IMR-90 (cell line): ENCODE data around the gene ANO7. TPM values are rescaled to one million over a fixed set of nuclear protein-coding genes. Genes with fewer than 3 reads are reported as not detected.

Source experiments
- ATAC-seq: fragments of 200-7000 bp; cut with Tn5 transposase; 2 replicates; pipeline ENCODE4 v1.9.1; 2020; ENCODE audit warnings: low read depth, mild to moderate bottlenecking, moderate library complexity
- BruUV-seq: library from RNA; stranded (reverse); fragments of 400-500 nt; replicated peaks from 2 replicates; lab custom pipeline; 2021; lab: Mats Ljungman, UMichigan
- CTCF ChIA-PET: fragments of 300-600 bp; formaldehyde crosslinking; extraction: SDS; loops from one replicate; lab custom pipeline; 2021; ENCODE audit warnings: antibody characterized with exemption; lab: Yijun Ruan, JAX
- POLR2A ChIA-PET: fragments of 300-600 bp; sonication (Branson Sonifier 250); formaldehyde crosslinking; loops from one replicate; lab custom pipeline; 2022; ENCODE audit warnings: antibody characterized with exemption; ENCODE audit not compliant: unreplicated experiment; lab: Charles Lee
- DNase-seq: peaks from one replicate; pipeline ENCODE4 v3.0.0; 2013
- H2AFZ ChIP-seq: replicated peaks from 2 replicates; pipeline ENCODE3; 2013; ENCODE audit warnings: low read length, mild to moderate bottlenecking; ENCODE audit not compliant: poor library complexity
- H2AK5ac ChIP-seq: 2 replicates; pipeline ENCODE4 v1.6.1; 2013; ENCODE audit warnings: low read depth, low read length, inconsistent platforms
- H2AK9ac ChIP-seq: replicated peaks from 2 replicates; pipeline ENCODE3; 2013; ENCODE audit warnings: mild to moderate bottlenecking, low read depth, low read length, moderate library complexity; ENCODE audit not compliant: poor library complexity
- H2BK120ac ChIP-seq: 2 replicates; pipeline ENCODE4 v1.6.1; 2013; ENCODE audit warnings: low read depth, low read length, inconsistent platforms
- H2BK15ac ChIP-seq: 3 replicates; pipeline ENCODE4 v1.6.1; 2013; ENCODE audit warnings: low read depth, low read length, inconsistent platforms
- H2BK20ac ChIP-seq: 2 replicates; pipeline ENCODE4 v1.6.1; 2013; ENCODE audit warnings: low read depth, mild to moderate bottlenecking, inconsistent platforms, low read length, moderate library complexity
- H2BK5ac ChIP-seq: 2 replicates; pipeline ENCODE4 v1.6.1; 2013; ENCODE audit warnings: mild to moderate bottlenecking, low read depth, low read length, inconsistent platforms; ENCODE audit not compliant: poor library complexity, severe bottlenecking
- H3K14ac ChIP-seq: replicated peaks from 2 replicates; pipeline ENCODE4 v1.6.1; 2013; ENCODE audit warnings: low read depth, low read length, inconsistent platforms
- H3K18ac ChIP-seq: 2 replicates; pipeline ENCODE4 v1.6.1; 2013; ENCODE audit warnings: low read depth, low read length, control low read depth
- H3K23ac ChIP-seq: 2 replicates; pipeline ENCODE4 v1.6.1; 2013; ENCODE audit warnings: low read depth, low read length, inconsistent platforms
- H3K27ac ChIP-seq: 2 replicates; pipeline ENCODE4 v1.5.1; 2013; ENCODE audit warnings: mild to moderate bottlenecking, control low read depth, low read length; ENCODE audit not compliant: insufficient read depth
- H3K27me3 ChIP-seq: 2 replicates; pipeline ENCODE4 v1.6.1; 2013; ENCODE audit warnings: low read length; ENCODE audit not compliant: control insufficient read depth, insufficient read depth
- H3K36me3 ChIP-seq: 2 replicates; pipeline ENCODE4 v1.6.1; 2013; ENCODE audit warnings: low read length, mixed read lengths; ENCODE audit not compliant: control insufficient read depth, insufficient read depth
- H3K4ac ChIP-seq: 2 replicates; pipeline ENCODE4 v1.6.1; 2013; ENCODE audit warnings: low read depth, low read length, inconsistent platforms
- H3K4me1 ChIP-seq: 2 replicates; pipeline ENCODE4 v1.6.1; 2013; ENCODE audit warnings: low read length, mixed read lengths; ENCODE audit not compliant: control insufficient read depth, insufficient read depth
- H3K4me2 ChIP-seq: 2 replicates; pipeline ENCODE4 v1.6.1; 2013; ENCODE audit warnings: low read depth, mild to moderate bottlenecking, control low read depth, low read length, moderate library complexity
- H3K4me3 ChIP-seq: 2 replicates; pipeline ENCODE4 v1.5.1; 2013; ENCODE audit warnings: low read depth, mild to moderate bottlenecking, control low read depth, low read length, moderate library complexity; ENCODE audit not compliant: insufficient read depth
- H3K56ac ChIP-seq: 2 replicates; pipeline ENCODE4 v1.6.1; 2013; ENCODE audit warnings: low read length, inconsistent platforms; ENCODE audit not compliant: insufficient read depth; ENCODE audit errors: extremely low read depth
- H3K79me1 ChIP-seq, 2 experiments: 2 replicates each; pipeline ENCODE4 v1.6.1; 2013; ENCODE audit warnings: low read length in 2 of 2, inconsistent platforms in 1 of 2, low read depth in 1 of 2
- H3K9ac ChIP-seq: 2 replicates; pipeline ENCODE4 v1.6.1; 2013; ENCODE audit warnings: low read depth, low read length, control low read depth
- H3K9me1 ChIP-seq: 2 replicates; pipeline ENCODE4 v1.6.1; 2013; ENCODE audit warnings: low read length, inconsistent platforms; ENCODE audit not compliant: insufficient read depth
- H3K9me3 ChIP-seq: 2 replicates; pipeline ENCODE4 v1.6.1; 2013; ENCODE audit warnings: low read length; ENCODE audit not compliant: control insufficient read depth, insufficient read depth
- H4K20me1 ChIP-seq: 2 replicates; pipeline ENCODE4 v1.6.1; 2013; ENCODE audit warnings: low read length, inconsistent platforms; ENCODE audit not compliant: insufficient read depth
- H4K5ac ChIP-seq: 2 replicates; pipeline ENCODE4 v1.6.1; 2013; ENCODE audit warnings: mild to moderate bottlenecking, low read depth, low read length, control low read depth
- H4K8ac ChIP-seq, 2 experiments: 2 replicates each; pipeline ENCODE4 v1.6.1; 2013; ENCODE audit warnings: low read depth in 2 of 2, low read length in 2 of 2, control low read depth in 1 of 2, inconsistent platforms in 1 of 2
- H4K91ac ChIP-seq: 2 replicates; pipeline ENCODE4 v1.6.1; 2013; ENCODE audit warnings: low read depth, low read length, inconsistent platforms; ENCODE audit not compliant: insufficient read depth
- MXI1 ChIP-seq: IDR thresholded peaks from 2 replicates; pipeline ENCODE4 v1.6.1; 2012; ENCODE audit warnings: low read depth, mild to moderate bottlenecking, low read length, moderate library complexity, borderline replicate concordance
- POLR2A ChIP-seq: IDR thresholded peaks from 2 replicates; pipeline ENCODE4 v1.6.1; 2012; ENCODE audit warnings: mild to moderate bottlenecking, low read depth, low read length
- USF2 ChIP-seq: fragments of 150-350 bp; IDR thresholded peaks from 2 replicates; pipeline ENCODE4 v1.6.1; 2017; ENCODE audit warnings: mild to moderate bottlenecking, antibody characterized with exemption, low read length, low read depth
- WGBS, 2 experiments: methylation state at CpG; one replicate each; pipeline versions ENCODE4 v1.1.5 to v1.1.7; 2013; ENCODE audit warnings: missing lambda C conversion rate in 2 of 2; ENCODE audit not compliant: insufficient read length in 1 of 2; ENCODE audit errors: extremely low coverage in 2 of 2; 5-methylcytosine and 5-hydroxymethylcytosine counted together
- dilution Hi-C: fragments of 300-500 bp; cut with HindIII; formaldehyde crosslinking; loops from one replicate; pipeline ENCODE4 v1.14.3; 2018; ENCODE audit warnings: low sequenced_read_pairs; ENCODE audit not compliant: unreplicated experiment
- in situ Hi-C: fragments of 300-500 bp; cut with MboI; formaldehyde crosslinking; loops from 3 replicates; pipeline ENCODE4 v1.14.3; 2019; ENCODE audit warnings: low sequenced_read_pairs, inconsistent platforms, mixed read lengths
- intact Hi-C: fragments of 100-400 bp; cut with micrococcal nuclease; formaldehyde crosslinking; loops from 2 replicates; pipeline ENCODE4 v1.10.0; 2022
- polyA plus RNA-seq, 3 experiments: library from polyadenylated mRNA; depleted of rRNA; stranded (reverse); fragments of >200 nt; gene quantifications; 2 replicates each; pipeline ENCODE4 v1.2.3, GENCODE V29; 2012; ENCODE audit warnings: low replicate concordance in 1 of 3
- total RNA-seq: library from RNA; depleted of rRNA; stranded (reverse); fragments of >200 nt; gene quantifications from 2 replicates; pipeline ENCODE4 v1.2.3, GENCODE V29; 2012

The ANO7 gene
- total and polyA plus RNA-seq, 2 of the 4 experiments (the other 2 are of a cell fraction): 0.36 to 3.4 TPM

GRCh38 chr2:241219030-241219382 is 30.5 kb downstream of the ANO7 start:
- Histone ChIP-seq H3K4ac (no peak overlapping the region), H3K9me1 (peaks cover 5% of the 10 kb centered on the region; the same call in 1 of the 2 replicates), H3K4me3 (peak overlapping the region; percentile 100; the same call in 1 of the 2 replicates), H3K9me3 (no peaks in the 10 kb centered on the region), H3K56ac (no peak overlapping the region), H4K8ac (no peak overlapping the region; a peak in 1 of 4 replicates), H4K5ac (no peak overlapping the region; the same call in 1 of the 2 replicates), H3K18ac (no peak overlapping the region), H3K36me3 (peaks cover 1% of the 10 kb centered on the region; the same call in 1 of the 2 replicates), H2BK20ac (no peak overlapping the region), H2AK5ac (no peak overlapping the region), H2BK15ac (no peak overlapping the region), H2BK5ac (no peak overlapping the region), H3K27me3 (peaks cover 8% of the 10 kb centered on the region; the same call in 1 of the 2 replicates), H3K23ac (0 out of 2 replicates have a peak overlapping the region, but pooled peaks have one; percentile 76), H4K91ac (no peak overlapping the region; the same call in 1 of the 2 replicates), H3K4me2 (peak overlapping the region; percentile 79), H3K79me1 (peaks cover 0 to 17% of the 10 kb centered on the region in 2 experiments; a peak in 1 of 4 replicates), H2BK120ac (no peak overlapping the region), H4K20me1 (peaks cover 17% of the 10 kb centered on the region), H3K4me1 (peaks cover 8% of the 10 kb centered on the region; the same call in 1 of the 2 replicates), H2AFZ (no peak overlapping the region), H3K9ac (peak overlapping the region; percentile 50; the same call in 1 of the 2 replicates), H3K27ac (no peak overlapping the region), H3K14ac (0 out of 2 replicates have a peak overlapping the region, but pooled peaks have one; percentile 19), H2AK9ac (no peak overlapping the region)
- intact Hi-C loops: loop anchor here (5.0 kb wide), 2 partner anchors 307 to 367 kb away; no protein-coding TSS in a partner anchor
- ChIA-PET CTCF (interaction anchor here (0.5 to 0.7 kb wide), 5 partner anchors 9 to 515 kb away, joined by 3 to 4 read pairs (median 3); no protein-coding TSS in a partner anchor), POLR2A (interaction anchor here (0.9 kb wide), 1 partner anchor 96 kb away, joined by 3 read pairs; no protein-coding TSS in a partner anchor)
- dilution Hi-C loops: no loop called here
- in situ Hi-C loops: no loop called here
- BruUV-seq: no TSS peak
- no peak for ATAC-seq
- TF ChIP-seq MXI1 (no peak), USF2 (no peak), POLR2A (no peak)
- WGBS, 2 experiments: no CpG with 5 or more reads among the region's 4 CpGs
- DNase-seq: no peak
